Heart left ventricle (tissue), 16 donors: ENCODE data around the gene PRDM16. TPM values are rescaled to one million over a fixed set of nuclear protein-coding genes. Genes with fewer than 3 reads are reported as not detected.
A peak's percentile ranks its signal among the peaks of the same experiment; 100 is the strongest.

Experiments
- ATAC-seq, 4 donors: fragments of 200-7000 bp; cut with Tn5 transposase; one replicate each; pipeline ENCODE4 v1.9.1; 2020 to 2022; ENCODE audit warnings: moderate library complexity in 4 of 4, mild to moderate bottlenecking in 3 of 4, moderate number of reproducible peaks in 1 of 4
- DNase-seq, 5 donors: peaks; one replicate each; pipeline ENCODE4 v3.0.0-alpha.2; 2020
- H3K27ac ChIP-seq, 12 donors: fragments of 200-600 bp; sonication (generic) in 4 of 12; one replicate each; pipeline versions ENCODE4 v1.5.0 to v1.8.0; 2016 to 2022; ENCODE audit warnings: mild to moderate bottlenecking in 2 of 12
- H3K27me3 ChIP-seq, 9 donors: fragments of 200-600 bp; sonication (generic) in 2 of 9; one replicate each; pipeline versions ENCODE4 v1.5.1 to v1.8.0; 2016 to 2022; ENCODE audit warnings: mild to moderate bottlenecking in 3 of 9
- H3K36me3 ChIP-seq, 9 donors: fragments of 200-600 bp; sonication (generic) in 2 of 9; one replicate each; pipeline versions ENCODE4 v1.5.0 to v1.8.0; 2018 to 2022; ENCODE audit warnings: mild to moderate bottlenecking in 2 of 9
- H3K4me1 ChIP-seq, 12 donors: fragments of 200-600 bp; sonication (generic) in 4 of 12; one replicate each; pipeline versions ENCODE4 v1.5.0 to v1.8.0; 2016 to 2022; ENCODE audit warnings: mild to moderate bottlenecking in 3 of 12
- H3K4me3 ChIP-seq, 12 donors: fragments of 200-600 bp; sonication (generic) in 4 of 12; one replicate each; pipeline versions ENCODE4 v1.5.0 to v1.8.0; 2017 to 2022; ENCODE audit warnings: mild to moderate bottlenecking in 9 of 12, moderate library complexity in 4 of 12
- H3K9me3 ChIP-seq, 12 donors: fragments of 200-600 bp; sonication (generic) in 4 of 12; one replicate each; pipeline versions ENCODE4 v1.5.0 to v1.8.0; 2016 to 2022; ENCODE audit warnings: mild to moderate bottlenecking in 1 of 12
- CTCF ChIP-seq, 12 donors: fragments of 200-600 bp; sonication (generic) in 4 of 12; IDR thresholded peaks; one replicate each; pipeline versions ENCODE4 v1.5.0 to v1.8.0; 2018 to 2022; ENCODE audit warnings: antibody characterized with exemption in 12 of 12, mild to moderate bottlenecking in 5 of 12
- POLR2A ChIP-seq, 2 donors: fragments of 450-650 bp; IDR thresholded peaks; one replicate each; pipeline ENCODE4 v1.6.1; 2017; ENCODE audit warnings: antibody characterized with exemption in 2 of 2, mild to moderate bottlenecking in 2 of 2, moderate library complexity in 2 of 2
- WGBS, 4 donors: extraction: QIAGEN DNeasy Blood & Tissue Kit in 2 of 4; methylation state at CpG; one replicate each; pipeline versions ENCODE4 v1.1.5 to v1.1.7; 2013 to 2018; 5-methylcytosine and 5-hydroxymethylcytosine counted together
- intact Hi-C, 10 donors: fragments of 100-400 bp; cut with DNase I; formaldehyde crosslinking; loops; one replicate each; pipeline versions ENCODE4 v1.11.1 to v1.14.2; 2022
- polyA plus RNA-seq, 2 donors: library from polyadenylated mRNA; stranded (reverse); fragments of 200-250 nt; gene quantifications; one replicate each; pipeline ENCODE4 v1.2.3, GENCODE V29; 2013
- total RNA-seq, 9 donors: library from RNA; depleted of rRNA in 2 of 9; stranded (reverse); fragments of >200 nt in 2 of 9; fragmentation: NEBNext Ultra II Directional in 3 of 9; extraction: Animal tissue kit (Norgen Biotek cat#: 25700) in 3 of 9; gene quantifications; one replicate each; pipeline versions ENCODE4 v1.1.0 to v1.2.4, GENCODE V29; 2016 to 2023
- donor health status: ischemic (EF 13 %, LVEDD 7.1; RV severe dilation, severe dysfunction).
- donor health status: healthy with polysubstance abuse.
- donor health status: DM: no; HTN: yes; CAD: no.
- donor health status: DM: no; HTN: no; CAD: no.
- donor health status: ischemic (EF 25% LVEDD 6.9; RV normal size, moderate dysfunction).
- donor health status: ischemic (EF 25% LVEDD 5.7; RV mildly dilated, moderate dysfunction).
- donor health status: healthy.
- donor health status: DM: yes; HTN: yes; CAD: no.
- donor health status: ischemic (EF 35%, LVEDD 5.7; RV mildly dilated, moderate dysfunction).
- donor health status: nonischemic (EF 11% LVEDD 7.7; RV severe dilation, severe dysfunction).
- donor health status: DM: yes; HTN: yes; CAD: no.
- donor health status: PGD.
- donor health status: ischemic (EF 29% LVEDD 5.4; RV normal size, mild dysfunction).
- donor health status: nonischemic (EF 23%, LVEDD 6.1; RV moderate dilation, normal function).

PRDM16 gene
- total and polyA plus RNA-seq, 11 donors = 6.0 to 22.7 (median 14.0) TPM

GRCh38 chr1:3327389-3327702, 258.3 kb downstream of the PRDM16 start:
- ATAC-seq (no peak), DNase-seq (no peak)
- H3K4me1 ChIP-seq = peaks cover 4 to 55% (median 26%) of the 10 kb centered on the region in 12 donors
- 70 to 76% (median 73%) methylated on average over 11 to 15 of the region's 15 CpGs for WGBS, 4 donors
- no peaks in the 10 kb centered on the region for H3K36me3 ChIP-seq
- H3K27ac ChIP-seq = peak overlapping the region in 7 of 12 donors; percentile 7 to 82 (median 68)
- H3K27me3 ChIP-seq = peaks cover 0 to 8% (median 0%) of the 10 kb centered on the region in 9 donors
- intact Hi-C loops = loop anchor here in 1 of 10 donors (5.0 kb wide), 1 partner anchor 85 kb away; no protein-coding TSS in a partner anchor
- H3K9me3 ChIP-seq = no peaks in the 10 kb centered on the region
- TF ChIP-seq CTCF (IDR thresholded peaks at IDR 0.05) = no peak
- no peak for TF ChIP-seq POLR2A (IDR thresholded peaks at IDR 0.05)
- no peak overlapping the region for H3K4me3 ChIP-seq

GRCh38 chr1:3327936-3328590, 259.1 kb downstream of the PRDM16 start:
- Histone ChIP-seq H3K27ac (peak overlapping the region in 10 of 12 donors; percentile 2 to 86 (median 55)), H3K4me3 (no peak overlapping the region), H3K36me3 (no peaks in the 10 kb centered on the region), H3K9me3 (no peaks in the 10 kb centered on the region), H3K27me3 (peaks cover 0 to 6% (median 0%) of the 10 kb centered on the region in 9 donors), H3K4me1 (peaks cover 4 to 61% (median 22%) of the 10 kb centered on the region in 12 donors)
- TF ChIP-seq POLR2A (IDR thresholded peaks at IDR 0.05) = no peak
- no peak for TF ChIP-seq CTCF (IDR thresholded peaks at IDR 0.05)
- WGBS, 4 donors = 40 to 52% (median 45%) methylated on average over 13 to 15 of the region's 15 CpGs
- peak; percentile 69 to 95 (median 79) for DNase-seq
- ATAC-seq = peak; percentile 85 to 87 (median 86)
- intact Hi-C loops = loop anchor here in 2 of 10 donors (1.0 to 5.0 kb wide), 3 partner anchors 21 to 84 kb away; no protein-coding TSS in a partner anchor

- H3K27ac ChIP-seq = peak overlapping the region in 6 of 12 donors; percentile 2 to 86 (median 58)
- DNase-seq (peak in 1 of 5 donors; percentile 35), ATAC-seq (peak in 1 of 4 donors; percentile 2)
- peaks cover 0 to 61% (median 20%) of the 10 kb centered on the region in 12 donors for H3K4me1 ChIP-seq
- no peaks in the 10 kb centered on the region for H3K9me3 ChIP-seq
- no peaks in the 10 kb centered on the region for H3K36me3 ChIP-seq
- no peak overlapping the region for H3K4me3 ChIP-seq
- intact Hi-C loops = loop anchor here in 1 of 10 donors (2.0 to 5.0 kb wide), 2 partner anchors 19 to 83 kb away; no protein-coding TSS in a partner anchor
- H3K27me3 ChIP-seq = peaks cover 0 to 7% (median 0%) of the 10 kb centered on the region in 9 donors
- no peak for TF ChIP-seq POLR2A (IDR thresholded peaks at IDR 0.05)
- TF ChIP-seq CTCF (IDR thresholded peaks at IDR 0.05) = no peak
- WGBS, 4 donors = 63 to 72% (median 66%) methylated on average over 9 to 12 of the region's 12 CpGs
Measured at GRCh38 chr1:3329640-3330281, 260.8 kb downstream of the PRDM16 start.

GRCh38 chr1:3330771-3331245, 261.8 kb downstream of the PRDM16 start:
- no peaks in the 10 kb centered on the region for H3K9me3 ChIP-seq
- ATAC-seq (no peak), DNase-seq (no peak)
- intact Hi-C loops = no loop called here
- H3K27me3 ChIP-seq = peaks cover 0 to 7% (median 0%) of the 10 kb centered on the region in 9 donors
- TF ChIP-seq POLR2A (IDR thresholded peaks at IDR 0.05) (no peak), CTCF (IDR thresholded peaks at IDR 0.05) (no peak)
- peak overlapping the region in 3 of 12 donors; percentile 38 to 86 (median 68) for H3K27ac ChIP-seq
- H3K4me3 ChIP-seq = no peak overlapping the region
- H3K4me1 ChIP-seq = peaks cover 0 to 70% (median 23%) of the 10 kb centered on the region in 12 donors
- no peaks in the 10 kb centered on the region for H3K36me3 ChIP-seq
- 57 to 70% (median 61%) methylated on average over 9 to 11 of the region's 11 CpGs for WGBS, 4 donors
